H9 (cell line): Measurements from ENCODE around the gene RPP30. TPM values are rescaled to one million over a fixed set of nuclear protein-coding genes. Genes with fewer than 3 reads are reported as not detected.

ENCODE experiments used
- DNase-seq: peaks from one replicate; pipeline ENCODE4 v3.0.0-alpha.2; 2017
- H2AFZ ChIP-seq: one replicate; pipeline ENCODE4 v1.6.1; 2013; ENCODE audit warnings: mild to moderate bottlenecking, low read length, control low read depth, moderate library complexity
- H2AK5ac ChIP-seq: 2 replicates; pipeline ENCODE4 v1.6.1; 2013; ENCODE audit warnings: low read length, control low read depth, mixed read lengths; ENCODE audit not compliant: insufficient read length
- H2BK120ac ChIP-seq: one replicate; pipeline ENCODE4 v1.6.1; 2013; ENCODE audit warnings: low read depth, mild to moderate bottlenecking, low read length, control low read depth, inconsistent platforms; ENCODE audit not compliant: poor library complexity, severe bottlenecking
- H2BK12ac ChIP-seq: 2 replicates; pipeline ENCODE4 v1.6.1; 2013; ENCODE audit warnings: low read length, control low read depth, mixed read lengths, low read depth; ENCODE audit not compliant: insufficient read length
- H2BK15ac ChIP-seq: 2 replicates; pipeline ENCODE4 v1.6.1; 2013; ENCODE audit warnings: low read depth, low read length, control low read depth
- H2BK20ac ChIP-seq: one replicate; pipeline ENCODE4 v1.6.1; 2013; ENCODE audit warnings: low read depth, mild to moderate bottlenecking, low read length, control low read depth, inconsistent platforms; ENCODE audit not compliant: poor library complexity, severe bottlenecking
- H2BK5ac ChIP-seq: 2 replicates; pipeline ENCODE4 v1.6.1; 2013; ENCODE audit warnings: low read length, control low read depth, mixed read lengths; ENCODE audit not compliant: insufficient read length
- H3K14ac ChIP-seq: 2 replicates; pipeline ENCODE4 v1.6.1; 2013; ENCODE audit warnings: low read length, control low read depth; ENCODE audit not compliant: insufficient read depth
- H3K18ac ChIP-seq: 2 replicates; pipeline ENCODE4 v1.6.1; 2013; ENCODE audit warnings: low read depth, mild to moderate bottlenecking, mixed read lengths, low read length, control low read depth; ENCODE audit not compliant: insufficient read length
- H3K23ac ChIP-seq: 2 replicates; pipeline ENCODE4 v1.6.1; 2013; ENCODE audit warnings: low read length, control low read depth, mixed read lengths, low read depth; ENCODE audit not compliant: insufficient read length
- H3K23me2 ChIP-seq: 2 replicates; pipeline ENCODE4 v1.6.1; 2013; ENCODE audit warnings: low read depth, mild to moderate bottlenecking, mixed read lengths, low read length, control low read depth; ENCODE audit not compliant: insufficient read length, poor library complexity, severe bottlenecking
- H3K27ac ChIP-seq: 2 replicates; pipeline ENCODE4 v1.5.1; 2013; ENCODE audit warnings: low read length, control low read depth, mixed read lengths, low read depth; ENCODE audit not compliant: insufficient read length
- H3K27me3 ChIP-seq: 2 replicates; pipeline ENCODE4 v1.6.1; 2013; ENCODE audit warnings: low read length, control low read depth, inconsistent platforms; ENCODE audit not compliant: insufficient read depth
- H3K4ac ChIP-seq: 2 replicates; pipeline ENCODE4 v1.6.1; 2013; ENCODE audit warnings: low read depth, mild to moderate bottlenecking, control low read depth, inconsistent platforms, low read length, moderate library complexity
- H3K4me1 ChIP-seq: 2 replicates; pipeline ENCODE4 v1.6.1; 2013; ENCODE audit warnings: low read length, control low read depth, inconsistent platforms; ENCODE audit not compliant: insufficient read depth
- H3K4me2 ChIP-seq: 2 replicates; pipeline ENCODE4 v1.6.1; 2013; ENCODE audit warnings: low read length, control low read depth, mixed read lengths; ENCODE audit not compliant: insufficient read length, insufficient read depth
- H3K56ac ChIP-seq: 2 replicates; pipeline ENCODE4 v1.6.1; 2013; ENCODE audit warnings: low read depth, mild to moderate bottlenecking, mixed read lengths, low read length, control low read depth; ENCODE audit not compliant: insufficient read length
- H3K79me1 ChIP-seq: 2 replicates; pipeline ENCODE4 v1.6.1; 2013; ENCODE audit warnings: low read depth, mild to moderate bottlenecking, moderate library complexity, low read length, control low read depth, inconsistent platforms; ENCODE audit not compliant: insufficient read depth, poor library complexity, severe bottlenecking
- H3K79me2 ChIP-seq: 2 replicates; pipeline ENCODE4 v1.6.1; 2013; ENCODE audit warnings: low read length, control low read depth, inconsistent platforms; ENCODE audit not compliant: insufficient read depth
- H3K9ac ChIP-seq: 2 replicates; pipeline ENCODE4 v1.6.1; 2013; ENCODE audit warnings: low read length, control low read depth, mixed read lengths; ENCODE audit not compliant: insufficient read length; ENCODE audit errors: extremely low read depth
- H3K9me3 ChIP-seq: one replicate; pipeline ENCODE4 v1.6.1; 2013; ENCODE audit warnings: low read depth, low read length, inconsistent platforms; ENCODE audit not compliant: control insufficient read depth
- H3T11ph ChIP-seq: one replicate; pipeline ENCODE4 v1.6.1; 2013; ENCODE audit warnings: mild to moderate bottlenecking, low read length, control low read depth, inconsistent platforms
- H4K20me1 ChIP-seq: one replicate; pipeline ENCODE4 v1.6.1; 2013; ENCODE audit not compliant: control insufficient read depth, insufficient read length, insufficient read depth
- H4K5ac ChIP-seq: 2 replicates; pipeline ENCODE4 v1.6.1; 2013; ENCODE audit warnings: low read depth, mild to moderate bottlenecking, mixed read lengths, low read length, control low read depth; ENCODE audit not compliant: insufficient read length
- H4K8ac ChIP-seq: replicated peaks from 2 replicates; pipeline ENCODE4 v1.6.1; 2013; ENCODE audit warnings: low read length, control low read depth, mixed read lengths, low read depth; ENCODE audit not compliant: insufficient read length
- H4K91ac ChIP-seq: 2 replicates; pipeline ENCODE4 v1.6.1; 2013; ENCODE audit warnings: low read depth, mild to moderate bottlenecking, moderate library complexity, mixed read lengths, low read length, control low read depth; ENCODE audit not compliant: insufficient read length
- H3K27ac Mint-ChIP-seq, 3 experiments: 2 replicates in 2 of 3; 3 replicates in 1 of 3; pipeline ENCODE4 v1.8.0; 2020 to 2021; ENCODE audit warnings: mixed read lengths in 3 of 3, mild to moderate bottlenecking in 1 of 3, moderate library complexity in 1 of 3
- H3K27me3 Mint-ChIP-seq: 2 replicates; pipeline ENCODE4 v1.8.0; 2021; ENCODE audit warnings: low read depth, mild to moderate bottlenecking, moderate library complexity, mixed read lengths
- H3K36me3 Mint-ChIP-seq, 3 experiments: 2 replicates in 2 of 3; 3 replicates in 1 of 3; pipeline ENCODE4 v1.8.0; 2020 to 2021; ENCODE audit warnings: low read depth in 3 of 3, mixed read lengths in 3 of 3; ENCODE audit not compliant: insufficient read depth in 1 of 3
- H3K4me1 Mint-ChIP-seq, 2 experiments: 2 replicates each; pipeline ENCODE4 v1.8.0; 2020; ENCODE audit warnings: mixed read lengths in 2 of 2
- H3K4me3 Mint-ChIP-seq, 2 experiments: 2 replicates in 1 of 2; 3 replicates in 1 of 2; pipeline ENCODE4 v1.8.0; 2020 to 2021; ENCODE audit warnings: mild to moderate bottlenecking in 2 of 2, mixed read lengths in 2 of 2, moderate library complexity in 1 of 2
- H3K9me3 Mint-ChIP-seq, 2 experiments: 2 replicates in 1 of 2; 3 replicates in 1 of 2; pipeline ENCODE4 v1.8.0; 2020; ENCODE audit warnings: mild to moderate bottlenecking in 2 of 2, mixed read lengths in 2 of 2, moderate library complexity in 1 of 2
- WGBS: extraction: QIAGEN DNeasy Blood & Tissue Kit; methylation state at CpG from one replicate; pipeline ENCODE4 v1.1.7; 2013; ENCODE audit warnings: missing lambda C conversion rate, low lambda C conversion rate, mixed read lengths; ENCODE audit not compliant: insufficient read length; ENCODE audit errors: extremely low coverage; 5-methylcytosine and 5-hydroxymethylcytosine counted together
- total RNA-seq: library from RNA; stranded (reverse); gene quantifications from 2 replicates; pipeline ENCODE4 v1.2.1, GENCODE V29; 2021
- TF ChIP-seq, protein P1 (sequence below): fragments of 200-600 bp; sonication (generic); conservative IDR thresholded peaks from 3 replicates; pipeline ENCODE4 v1.8.0; 2021; ENCODE audit warnings: antibody characterized with exemption, mild to moderate bottlenecking

RPP30 gene
- total RNA-seq, 1 experiment from 2014 or later: 77.7 TPM

DNA sequence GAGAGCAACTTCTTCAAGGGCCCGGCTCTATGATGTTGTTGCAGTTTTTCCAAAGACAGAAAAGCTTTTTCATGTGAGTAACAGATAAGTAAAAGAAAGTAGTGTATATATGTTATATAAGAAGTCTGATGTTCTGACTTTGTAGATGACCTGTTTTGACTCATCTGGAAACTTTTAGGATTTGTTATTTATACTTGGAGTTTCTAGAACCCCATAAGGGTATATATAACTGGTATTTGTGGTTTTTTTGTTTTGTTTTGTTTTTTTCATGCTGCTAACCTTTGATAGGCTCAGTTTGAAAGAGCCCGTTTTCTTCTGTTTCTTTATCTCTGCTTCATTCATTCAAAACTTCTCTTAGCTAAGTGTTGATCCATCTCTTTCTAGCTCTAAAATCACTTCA is 7.3 kb downstream of the RPP30 start:
- no peaks in the 10 kb centered on the region for H3K79me1 ChIP-seq
- no peak overlapping the region for H3K14ac ChIP-seq
- no peaks in the 10 kb centered on the region for H3K9me3 Mint-ChIP-seq
- H4K91ac ChIP-seq: no peak overlapping the region
- H2AK5ac ChIP-seq: no peak overlapping the region
- H3K23ac ChIP-seq: no peak overlapping the region
- no peak overlapping the region for H3K27ac Mint-ChIP-seq
- H2BK120ac ChIP-seq: no peak overlapping the region
- no peaks in the 10 kb centered on the region for H3K79me2 ChIP-seq
- H4K20me1 ChIP-seq: no peaks in the 10 kb centered on the region
- H2BK15ac ChIP-seq: no peak overlapping the region
- no peak overlapping the region for H3T11ph ChIP-seq
- no peak overlapping the region for H3K4me3 Mint-ChIP-seq
- peaks cover 12 to 63% (median 50%) of the 10 kb centered on the region in 3 experiments for H3K36me3 Mint-ChIP-seq
- no peak overlapping the region for H3K9ac ChIP-seq
- no peak overlapping the region for H3K27ac ChIP-seq
- no peaks in the 10 kb centered on the region for H3K27me3 ChIP-seq
- no peak overlapping the region for H3K18ac ChIP-seq
- H4K5ac ChIP-seq: no peak overlapping the region
- H4K8ac ChIP-seq: no peak overlapping the region
- TF ChIP-seq, protein P1, sequence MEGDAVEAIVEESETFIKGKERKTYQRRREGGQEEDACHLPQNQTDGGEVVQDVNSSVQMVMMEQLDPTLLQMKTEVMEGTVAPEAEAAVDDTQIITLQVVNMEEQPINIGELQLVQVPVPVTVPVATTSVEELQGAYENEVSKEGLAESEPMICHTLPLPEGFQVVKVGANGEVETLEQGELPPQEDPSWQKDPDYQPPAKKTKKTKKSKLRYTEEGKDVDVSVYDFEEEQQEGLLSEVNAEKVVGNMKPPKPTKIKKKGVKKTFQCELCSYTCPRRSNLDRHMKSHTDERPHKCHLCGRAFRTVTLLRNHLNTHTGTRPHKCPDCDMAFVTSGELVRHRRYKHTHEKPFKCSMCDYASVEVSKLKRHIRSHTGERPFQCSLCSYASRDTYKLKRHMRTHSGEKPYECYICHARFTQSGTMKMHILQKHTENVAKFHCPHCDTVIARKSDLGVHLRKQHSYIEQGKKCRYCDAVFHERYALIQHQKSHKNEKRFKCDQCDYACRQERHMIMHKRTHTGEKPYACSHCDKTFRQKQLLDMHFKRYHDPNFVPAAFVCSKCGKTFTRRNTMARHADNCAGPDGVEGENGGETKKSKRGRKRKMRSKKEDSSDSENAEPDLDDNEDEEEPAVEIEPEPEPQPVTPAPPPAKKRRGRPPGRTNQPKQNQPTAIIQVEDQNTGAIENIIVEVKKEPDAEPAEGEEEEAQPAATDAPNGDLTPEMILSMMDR: no peak
- no peaks in the 10 kb centered on the region for H3K23me2 ChIP-seq
- H3K4me1 ChIP-seq: no peaks in the 10 kb centered on the region
- WGBS: no CpG with 5 or more reads among the region's 2 CpGs
- no peak overlapping the region for H3K4ac ChIP-seq
- no peak for DNase-seq
- H3K4me2 ChIP-seq: no peak overlapping the region
- no peak overlapping the region for H3K56ac ChIP-seq
- no peaks in the 10 kb centered on the region for H3K9me3 ChIP-seq
- peaks cover 0 to 3% of the 10 kb centered on the region in 2 experiments; a peak in 1 of 4 replicates for H3K4me1 Mint-ChIP-seq
- no peaks in the 10 kb centered on the region for H3K27me3 Mint-ChIP-seq
- H2BK12ac ChIP-seq: no peak overlapping the region
- H2AFZ ChIP-seq: no peak overlapping the region
- H2BK5ac ChIP-seq: no peak overlapping the region
- H2BK20ac ChIP-seq: no peak overlapping the region
